ENCODE data around the gene NACAD.

Gene NACAD

DNA sequence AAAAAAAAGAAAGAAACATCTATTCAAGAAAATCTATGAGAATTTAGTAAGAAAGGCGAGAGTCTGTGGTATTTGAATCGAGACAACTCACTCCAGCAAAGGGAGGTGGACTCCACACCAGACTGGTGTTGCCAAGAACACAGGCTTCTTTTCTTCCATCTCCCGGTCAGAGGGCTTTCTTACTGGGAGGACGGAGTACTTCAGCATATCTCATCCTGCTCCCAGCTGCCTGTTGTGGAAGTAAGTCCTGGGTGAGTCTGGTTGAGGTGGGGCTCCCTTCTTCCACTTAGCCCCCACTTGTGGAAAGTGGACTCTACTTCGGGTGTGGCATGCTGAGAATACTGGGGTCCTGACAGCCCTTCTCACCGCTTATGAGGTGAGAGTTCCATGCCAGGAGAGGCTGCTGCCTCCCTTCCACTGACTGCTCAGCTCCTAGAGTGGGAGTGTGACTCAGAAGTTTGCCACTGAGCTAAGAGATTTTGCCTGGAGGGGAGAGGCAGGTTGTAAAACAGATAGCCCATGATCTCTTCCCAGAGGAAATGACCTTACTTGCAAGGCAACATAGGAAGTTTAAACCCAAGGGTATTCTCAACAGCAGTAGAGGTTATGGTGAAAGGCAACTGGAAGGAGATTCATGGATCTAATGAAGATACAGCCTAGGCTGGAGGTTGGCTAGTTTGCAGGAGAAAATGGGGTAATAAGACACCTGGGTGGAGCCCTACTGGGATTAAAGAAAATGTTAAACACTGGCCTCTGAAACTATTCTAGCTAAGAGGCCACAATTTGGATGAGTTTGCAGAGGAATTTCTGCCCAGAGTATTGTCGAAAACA, 3.5 kb upstream of the NACAD start:
- DNase-seq (ENCODE audit: low spot score): peak; percentile 14

DNA sequence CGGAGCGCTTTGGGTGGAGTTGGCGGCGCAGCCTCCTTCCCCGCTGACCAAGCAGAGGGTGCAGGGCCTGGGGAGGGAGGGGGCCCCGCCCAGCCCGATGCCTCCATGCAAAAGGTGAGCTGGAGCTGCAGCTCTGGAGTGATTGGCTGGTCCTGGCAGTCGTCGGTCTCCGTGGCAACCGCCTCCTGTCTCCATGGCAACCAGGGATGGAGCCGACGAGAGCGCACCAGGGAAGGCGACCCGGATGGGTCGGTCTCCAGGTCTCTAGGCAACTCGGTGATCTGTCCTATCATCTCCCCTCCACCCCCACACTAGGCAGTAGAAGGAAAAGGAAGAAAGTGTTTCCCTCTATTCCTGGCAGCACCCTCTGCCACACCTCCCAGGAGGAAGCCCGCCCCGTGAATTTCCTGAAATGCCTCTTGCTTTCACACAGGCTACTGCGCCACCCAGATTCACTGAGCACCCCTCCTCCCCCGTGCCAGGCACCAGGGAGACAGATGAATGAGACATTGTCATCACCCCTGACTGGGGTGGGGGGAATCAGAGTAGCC, 647 bp upstream of the NACAD start:
- DNase-seq (ENCODE audit: low spot score): peak; percentile 89

DNA sequence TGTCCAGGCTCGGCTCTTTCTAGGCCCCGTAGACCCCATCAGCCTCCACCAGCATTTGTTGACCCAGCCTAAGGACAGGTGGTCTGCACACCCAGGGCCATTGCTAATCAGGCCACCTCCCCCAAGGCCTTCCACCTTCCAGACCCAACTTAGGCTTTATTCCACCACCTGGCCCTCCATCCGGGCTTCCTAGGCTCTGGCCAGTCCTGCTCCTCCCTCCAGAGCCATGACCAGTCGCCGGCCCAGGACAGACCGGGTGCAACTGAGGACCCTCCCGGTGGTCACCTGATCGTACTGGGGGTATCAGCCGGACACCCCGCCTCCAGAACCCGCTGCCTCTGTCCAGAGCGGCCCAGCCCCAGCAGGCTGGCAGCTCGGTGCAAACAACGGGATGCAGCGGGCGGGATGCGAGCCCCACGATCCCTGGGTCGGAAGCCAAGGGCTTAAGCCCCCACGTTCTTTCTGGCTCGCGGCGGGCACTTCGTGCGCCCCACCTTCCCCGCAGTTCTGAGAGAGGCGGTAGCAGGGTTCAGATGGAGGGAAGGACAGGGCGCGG, 545 bp downstream of the NACAD start:
- DNase-seq (ENCODE audit: low spot score): no peak

DNA sequence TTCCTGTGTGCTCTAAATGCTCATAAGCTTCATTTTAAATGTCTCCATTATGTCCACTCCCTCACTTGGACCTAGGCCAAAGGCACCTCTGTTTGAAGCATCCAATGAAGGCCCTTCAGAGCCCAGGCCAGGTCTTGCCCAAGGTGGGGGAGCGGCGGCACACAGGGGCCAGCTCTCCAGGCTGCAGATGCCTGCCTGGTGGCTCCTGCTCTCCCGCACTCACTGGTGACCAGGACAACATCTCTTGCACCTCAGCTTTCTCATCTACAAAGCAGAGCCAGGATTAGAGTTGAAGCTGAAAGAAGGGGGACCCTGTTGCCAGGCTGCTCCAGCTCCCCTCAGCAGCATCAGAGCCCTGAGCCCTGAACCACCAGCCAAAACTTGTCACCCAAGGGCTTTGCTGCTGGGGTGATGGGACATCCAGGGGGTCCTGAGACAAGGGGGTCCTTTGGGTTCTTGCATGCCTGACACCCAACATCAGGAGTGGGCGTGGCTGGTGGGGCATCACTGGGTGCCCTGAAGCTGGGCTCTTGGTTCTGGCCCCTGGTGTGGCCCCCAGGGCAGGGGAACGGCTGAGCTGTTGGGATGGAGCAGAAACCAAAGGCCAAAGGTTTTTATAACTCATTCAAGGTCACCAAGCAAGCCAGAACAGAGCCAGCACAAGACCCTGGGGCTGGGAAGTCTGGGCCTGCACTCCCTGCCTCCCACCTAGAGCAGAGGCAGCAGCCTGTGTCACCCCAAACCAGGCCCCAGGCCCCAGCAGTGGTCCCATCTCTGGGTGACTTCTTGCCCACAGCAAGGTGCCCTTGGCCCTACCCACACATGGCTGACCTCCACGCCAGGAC, 1.2 kb downstream of the NACAD start:
- DNase-seq (ENCODE audit: low spot score): no peak

DNA sequence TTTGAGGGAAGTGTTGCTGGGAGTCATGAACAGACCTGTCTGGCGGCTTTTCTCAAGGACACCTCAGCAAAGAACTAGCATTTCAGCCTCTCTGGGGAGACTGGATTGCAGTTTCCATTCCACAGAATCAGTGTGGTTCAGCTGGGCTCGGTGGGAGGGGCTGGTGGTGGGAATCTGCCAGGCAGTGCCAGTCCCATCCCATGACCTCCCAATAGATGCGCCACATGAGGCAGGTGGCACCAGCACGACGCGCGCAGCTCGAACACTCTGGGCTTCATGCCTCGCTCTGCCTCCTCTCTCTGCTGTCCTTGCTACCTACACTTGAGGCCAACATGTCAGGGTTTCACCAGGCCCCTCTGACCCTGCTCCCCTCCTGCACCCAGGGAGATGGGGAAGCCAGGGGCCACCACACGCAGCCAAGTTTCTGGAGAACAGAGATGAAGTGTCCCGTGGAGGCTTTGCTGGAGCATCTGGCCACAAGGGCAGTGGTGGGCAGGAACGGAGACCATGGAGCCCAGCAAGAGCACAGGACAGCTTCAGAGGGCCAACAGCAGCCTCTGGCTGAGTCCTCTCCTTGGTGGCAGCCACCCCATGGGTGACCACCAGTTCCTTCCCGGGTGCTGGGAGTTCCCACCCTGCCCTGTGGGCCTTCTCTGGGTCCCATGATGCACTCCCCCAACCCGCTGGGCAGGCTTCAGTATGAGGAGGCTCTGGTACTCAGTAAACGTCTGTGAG, 2.3 kb downstream of the NACAD start:
- no peak for DNase-seq (ENCODE audit: low spot score)

DNA sequence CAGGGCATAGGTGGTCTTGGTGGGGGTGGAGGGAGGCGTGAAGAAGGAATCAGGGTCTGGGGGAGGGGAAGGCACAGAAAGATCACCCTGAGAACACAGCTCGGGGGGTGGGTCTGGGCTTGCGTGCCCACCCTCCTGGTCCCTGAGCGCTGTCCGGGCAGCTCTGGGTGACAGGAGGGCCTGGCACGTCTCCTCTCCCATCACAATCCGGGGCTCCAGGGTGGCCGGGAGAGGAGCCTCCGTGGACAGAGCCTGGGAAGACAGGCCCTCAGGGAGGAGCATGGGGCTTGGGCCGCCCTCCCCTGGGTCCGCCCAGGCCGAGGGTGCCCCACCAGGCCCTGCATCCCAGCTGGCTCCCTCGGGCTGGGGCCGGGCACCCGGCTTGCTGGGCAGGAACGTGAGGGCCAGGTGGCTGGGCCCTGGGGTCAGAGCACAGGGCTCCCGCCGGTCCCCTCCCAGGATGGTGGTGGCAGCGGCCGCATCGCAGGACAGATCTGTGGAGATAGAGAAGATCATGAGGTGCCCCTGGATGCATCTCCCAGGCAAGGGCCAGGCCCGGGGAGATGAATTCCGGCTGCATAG, 3.1 kb downstream of the NACAD start:
- no peak for DNase-seq (ENCODE audit: low spot score)

DNA sequence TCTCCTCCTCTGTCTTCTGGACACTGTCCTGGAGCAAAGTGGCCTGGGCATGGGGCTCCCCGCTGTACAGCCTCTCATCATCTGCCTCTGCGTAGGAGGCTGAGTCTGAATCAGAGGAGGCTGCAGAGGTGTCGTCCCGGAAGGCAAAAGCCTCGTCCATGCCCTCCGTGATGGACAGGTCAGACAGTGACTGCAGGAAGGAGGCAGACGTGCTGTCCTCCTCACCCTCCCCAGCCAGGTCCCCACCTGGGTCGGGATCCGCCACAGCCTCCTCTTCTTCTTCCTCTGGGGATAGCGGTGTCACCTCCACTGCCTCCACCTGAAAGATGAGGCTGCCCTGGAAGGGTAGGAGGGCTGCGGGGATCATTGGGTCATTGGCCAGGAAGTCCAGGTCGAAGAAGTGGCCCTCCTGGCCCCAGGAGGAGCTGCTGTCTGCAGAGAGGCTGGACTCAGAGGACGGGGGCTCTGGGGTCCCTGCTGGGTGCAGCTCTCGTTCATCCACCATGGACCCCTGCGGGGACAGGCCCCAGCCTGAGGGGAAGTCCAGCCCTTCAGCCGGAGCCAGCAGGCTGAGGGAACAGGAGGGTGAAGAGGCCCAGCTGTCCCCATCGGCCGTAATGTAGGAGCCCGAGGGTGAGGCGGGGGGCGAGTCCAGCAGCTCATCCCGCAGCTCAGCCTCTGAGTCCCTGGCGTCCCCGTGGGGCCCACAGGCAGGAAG, 3.7 kb downstream of the NACAD start:
- no peak for DNase-seq (ENCODE audit: low spot score)

DNA sequence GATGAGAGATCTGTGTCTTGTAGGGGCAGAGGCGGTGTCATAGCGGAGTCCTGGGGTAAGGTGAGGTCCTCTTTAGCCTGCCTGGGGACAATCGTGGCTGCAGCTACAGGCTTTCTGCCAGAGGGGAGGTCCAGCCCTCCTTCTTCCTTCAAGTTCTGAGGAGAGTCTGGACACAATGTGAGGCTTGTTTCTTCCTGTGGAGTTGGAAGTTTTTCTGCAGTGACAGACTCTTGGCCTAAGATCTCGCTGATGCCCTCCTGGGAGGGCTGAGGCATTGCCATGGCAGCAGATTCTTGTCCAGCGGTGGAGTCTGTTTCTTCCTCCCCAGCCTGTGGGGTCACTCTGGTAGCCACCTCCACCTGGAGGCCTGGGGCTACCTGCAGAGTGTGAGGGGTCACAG, 4.4 kb downstream of the NACAD start:
- no peak for DNase-seq (ENCODE audit: low spot score)

DNA sequence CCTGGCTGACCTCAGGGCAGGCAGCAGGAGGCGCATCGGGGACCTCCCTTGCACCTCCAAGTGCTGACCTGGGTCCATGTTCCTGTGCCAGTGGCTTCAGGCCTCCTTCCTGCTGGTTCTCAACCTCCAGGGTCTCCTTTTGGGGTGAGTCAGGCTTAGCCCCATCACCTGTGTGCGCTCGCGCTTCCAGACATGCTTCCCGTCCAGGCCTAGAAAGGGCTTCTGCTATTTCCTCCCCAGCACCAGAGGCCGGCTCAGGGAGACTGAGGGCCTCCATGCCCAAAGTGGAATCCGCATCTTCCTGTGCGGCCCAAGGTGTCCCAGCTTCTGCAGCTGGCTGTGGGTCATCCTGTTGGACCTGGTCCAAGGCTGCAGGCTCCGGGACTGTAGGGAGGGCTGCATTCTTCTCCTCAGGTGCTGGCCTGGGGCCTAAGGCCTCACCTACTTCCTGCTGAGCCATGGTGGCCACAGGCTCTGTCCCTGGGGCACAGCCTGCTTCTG, 5.9 kb downstream of the NACAD start:
- no peak for DNase-seq (ENCODE audit: low spot score)

DNA sequence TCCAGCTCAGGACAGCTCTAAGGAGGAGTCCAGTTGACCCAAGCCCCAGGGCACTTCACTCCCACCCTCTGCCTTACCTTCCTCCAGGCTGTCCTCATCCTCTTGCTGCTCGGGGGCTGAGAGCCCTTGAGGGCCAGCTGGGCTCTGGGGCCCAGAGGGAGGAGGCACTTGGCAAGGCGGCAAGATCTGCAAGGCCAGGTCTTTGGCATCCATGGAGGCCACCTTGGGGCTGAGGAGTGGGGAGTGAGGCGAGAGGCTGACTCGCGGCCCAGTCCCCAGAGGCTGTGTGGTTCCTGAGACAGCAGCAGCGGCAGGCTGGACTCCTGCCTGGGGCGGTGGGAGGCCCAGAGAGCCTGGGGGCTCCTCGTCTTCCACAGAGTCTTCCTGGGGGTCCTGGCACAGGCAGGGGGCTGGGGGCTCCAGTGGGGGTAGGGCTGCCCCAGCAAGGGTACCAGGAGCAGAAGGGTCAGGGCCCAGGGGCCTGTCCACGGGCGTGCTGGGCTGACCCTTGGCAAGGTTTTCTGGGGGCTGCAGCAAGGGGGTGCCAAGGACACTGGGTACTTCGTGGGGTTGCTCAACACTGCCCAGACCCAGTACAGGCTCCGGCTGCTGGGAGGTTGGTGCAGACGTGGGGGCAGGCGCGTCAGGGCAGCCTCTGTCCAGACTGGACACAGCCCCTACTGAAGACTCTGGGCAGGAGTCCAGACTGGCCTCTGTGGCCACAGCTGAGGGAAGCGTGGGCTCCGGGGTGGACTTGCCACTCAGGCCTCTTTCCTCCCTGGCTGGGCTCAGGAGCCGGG, 6.5 kb downstream of the NACAD start:
- DNase-seq (ENCODE audit: low spot score): no peak

DNA sequence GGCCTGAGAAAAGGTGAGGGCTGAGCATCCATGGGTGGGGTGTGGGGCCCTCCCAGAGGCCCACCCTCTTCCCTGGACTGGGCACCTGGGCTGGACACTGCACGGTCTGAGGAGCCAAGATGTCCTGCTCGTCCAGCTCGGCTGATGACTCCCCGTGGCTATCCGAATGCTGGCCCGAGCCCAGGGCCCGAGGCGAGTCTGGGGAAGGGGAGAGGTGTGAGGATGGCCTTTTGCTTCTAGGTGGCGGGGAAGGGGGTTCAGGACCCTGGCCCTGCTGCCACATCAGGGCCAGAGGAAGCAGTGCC, 7.1 kb downstream of the NACAD start:
- DNase-seq (ENCODE audit: low spot score): no peak

DNA sequence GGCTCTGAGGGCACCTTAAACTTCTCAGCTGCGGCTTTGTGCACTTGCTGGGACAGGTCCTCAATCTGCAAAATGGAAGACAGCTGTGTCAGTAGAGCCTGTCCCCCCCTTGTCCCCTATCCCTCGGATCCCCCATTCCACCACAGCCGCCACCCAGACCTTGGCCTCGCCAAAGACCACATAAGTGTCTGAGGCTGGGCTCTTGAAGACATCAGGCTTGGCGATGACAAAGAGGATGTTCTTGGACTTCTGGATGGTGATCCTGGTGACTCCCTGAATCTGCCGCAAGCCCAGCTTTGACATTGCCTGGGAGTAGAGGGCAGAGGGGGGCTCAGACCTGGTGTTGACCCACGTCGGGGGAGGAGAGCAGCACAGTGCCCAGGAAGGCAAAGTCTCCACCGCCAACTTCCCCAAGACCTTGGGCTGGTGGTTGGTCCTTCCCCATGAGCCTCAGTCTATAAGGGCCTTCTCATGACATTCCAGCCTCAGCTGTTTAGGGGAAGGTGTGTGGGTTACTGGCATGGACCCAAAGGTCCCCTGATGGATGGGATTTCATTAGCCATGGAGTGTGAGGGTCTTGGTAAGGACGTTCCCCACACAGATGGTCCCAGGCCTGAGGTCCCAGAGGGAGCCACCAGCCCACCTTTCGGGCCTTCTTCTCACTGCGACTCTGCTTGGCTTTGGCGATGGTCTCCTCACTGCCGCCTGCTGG, 7.7 kb downstream of the NACAD start:
- DNase-seq (ENCODE audit: low spot score): no peak

DNA sequence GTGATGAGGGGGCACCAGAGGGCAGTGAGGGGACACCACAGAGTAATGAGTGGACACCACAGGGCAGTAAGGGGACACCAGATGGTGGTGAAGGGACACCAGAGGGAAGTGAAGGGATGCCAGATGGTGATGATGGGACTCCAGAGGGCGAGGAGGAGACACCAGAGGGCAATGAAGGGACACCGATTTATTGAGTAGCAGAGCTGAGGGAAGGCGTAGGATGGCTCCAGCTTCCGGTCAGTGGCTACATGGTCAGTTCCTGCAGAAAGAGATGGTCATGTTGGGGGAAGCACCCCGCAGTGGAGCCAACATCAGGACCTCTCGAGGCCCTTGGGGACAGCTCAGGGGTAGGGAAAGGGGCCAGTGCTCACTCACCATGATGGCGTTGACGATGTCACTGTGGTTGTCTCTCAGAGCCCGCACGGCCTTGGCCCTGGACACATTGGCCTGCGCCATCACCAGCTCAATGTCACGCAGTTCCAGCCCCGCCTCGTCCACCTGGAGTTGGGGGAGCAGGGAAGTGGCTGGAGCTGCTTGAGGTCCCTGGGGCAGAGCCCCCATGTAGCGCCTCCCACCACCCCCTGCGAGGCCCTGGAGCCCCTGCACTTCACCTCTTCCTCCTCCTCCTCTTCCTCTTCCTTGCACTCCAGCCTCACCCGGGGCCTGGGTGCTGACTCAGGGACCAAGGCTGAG, 8.4 kb downstream of the NACAD start:
- DNase-seq (ENCODE audit: low spot score): peak; percentile 24

DNA sequence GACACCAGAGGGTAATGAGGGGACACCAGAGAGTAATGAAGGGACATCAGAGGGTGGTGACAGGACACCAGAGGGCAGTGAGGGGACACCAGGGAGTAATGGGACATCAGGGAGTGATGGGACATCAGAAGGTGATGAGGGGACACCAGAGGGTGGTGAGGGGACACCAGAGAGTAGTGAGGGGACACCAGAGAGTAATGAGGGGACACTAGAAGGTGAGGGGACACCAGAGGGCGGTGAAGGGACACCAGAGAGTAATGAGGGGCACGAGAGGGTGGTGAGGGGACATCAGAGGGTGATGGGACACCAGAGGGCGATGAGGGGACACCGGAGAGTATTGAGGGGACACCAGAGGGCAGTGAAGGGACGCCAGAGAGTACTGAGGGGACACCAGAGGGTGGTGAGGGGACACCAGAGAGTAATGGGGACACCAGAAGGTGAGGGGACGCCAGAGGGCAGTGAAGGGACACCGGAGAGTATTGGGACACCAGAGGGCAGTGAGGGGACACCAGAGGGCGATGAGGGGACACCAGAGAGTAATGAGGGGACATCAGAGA, 10.6 kb downstream of the NACAD start:
- no peak for DNase-seq (ENCODE audit: low spot score)

DNA sequence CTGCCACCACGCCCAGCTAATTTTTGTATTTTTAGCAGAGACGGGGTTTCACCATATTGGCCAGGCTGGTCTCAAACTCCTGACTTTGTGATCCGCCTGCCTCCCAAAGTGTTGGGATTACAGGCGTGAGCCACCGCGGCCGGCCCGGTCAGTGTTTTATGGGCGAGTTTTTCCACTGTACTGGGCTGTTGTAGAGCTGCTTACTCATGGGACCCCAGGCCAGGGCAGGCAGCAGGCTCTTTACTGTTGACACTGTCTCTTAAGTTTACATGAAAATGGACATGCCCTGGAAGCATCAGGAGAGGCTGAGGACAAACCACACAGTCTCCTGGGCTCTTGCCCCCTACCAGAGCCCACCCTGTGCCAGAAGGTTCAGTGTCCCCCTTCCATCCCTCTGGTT, 11.2 kb downstream of the NACAD start:
- DNase-seq (ENCODE audit: low spot score): no peak

DNA sequence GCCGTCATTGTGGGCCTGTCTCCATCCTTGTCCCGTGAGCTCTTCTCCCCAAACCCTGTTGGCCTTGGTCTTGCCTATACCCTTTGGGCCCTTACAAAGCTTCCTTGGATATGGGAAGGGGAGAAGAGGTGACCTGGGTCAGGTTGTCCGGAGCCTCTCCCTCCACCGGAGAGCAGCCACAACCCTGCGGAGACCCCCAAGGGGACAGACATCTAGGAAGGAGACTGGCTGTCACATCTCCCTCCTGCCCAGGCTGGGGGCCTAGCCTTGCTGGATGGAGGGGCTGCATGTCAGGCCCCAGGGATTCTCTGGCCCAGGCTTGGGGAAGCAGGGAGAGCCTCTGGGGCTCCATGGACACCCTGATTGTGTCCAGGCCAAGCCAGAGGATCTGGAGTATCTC, 11.8 kb downstream of the NACAD start:
- no peak for DNase-seq (ENCODE audit: low spot score)

DNA sequence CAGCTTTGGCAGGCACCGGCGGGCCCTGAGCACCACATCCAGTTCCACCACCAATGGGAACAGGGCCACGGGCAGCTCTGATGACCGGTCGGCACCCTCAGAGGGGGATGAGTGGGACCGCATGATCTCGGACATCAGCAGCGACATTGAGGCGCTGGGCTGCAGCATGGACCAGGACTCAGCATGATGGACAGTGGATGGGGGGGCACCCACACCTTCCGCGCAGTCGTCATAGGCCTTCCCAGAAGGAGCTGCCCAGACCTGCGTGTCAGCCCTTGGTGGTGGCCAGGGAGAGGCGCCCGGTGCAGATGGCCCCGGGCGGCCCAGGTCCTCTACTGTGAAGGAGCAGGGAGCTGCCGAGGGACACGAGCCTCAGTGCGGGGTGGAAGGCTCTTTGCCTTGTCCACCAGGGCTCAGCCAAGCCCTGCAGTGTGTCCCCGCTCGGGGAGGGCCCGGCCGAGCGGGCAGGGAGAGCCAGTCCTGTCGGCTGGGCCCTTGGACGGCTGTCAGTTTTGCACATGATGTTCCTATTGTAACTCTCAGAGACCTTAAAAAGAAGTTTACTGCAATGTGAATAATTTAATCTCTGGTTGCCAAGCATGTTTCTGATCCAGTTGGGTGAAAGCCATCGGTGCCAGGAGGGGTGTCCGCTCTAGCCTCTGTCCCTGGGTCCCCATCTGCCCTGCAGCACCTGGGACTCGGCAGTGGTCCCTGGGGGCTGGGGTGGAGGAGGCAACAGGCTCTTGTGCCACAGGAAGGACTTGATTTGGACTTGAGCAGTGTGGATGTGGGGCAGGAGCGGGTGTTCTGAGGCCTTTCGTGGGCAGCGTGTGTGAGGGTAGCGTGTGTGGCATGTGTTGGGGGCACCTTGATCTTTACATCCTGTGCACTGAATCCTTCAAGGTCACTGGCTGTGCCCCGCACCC, 12.6 kb downstream of the NACAD start:
- peak; percentile 26 for DNase-seq (ENCODE audit: low spot score)

DNA sequence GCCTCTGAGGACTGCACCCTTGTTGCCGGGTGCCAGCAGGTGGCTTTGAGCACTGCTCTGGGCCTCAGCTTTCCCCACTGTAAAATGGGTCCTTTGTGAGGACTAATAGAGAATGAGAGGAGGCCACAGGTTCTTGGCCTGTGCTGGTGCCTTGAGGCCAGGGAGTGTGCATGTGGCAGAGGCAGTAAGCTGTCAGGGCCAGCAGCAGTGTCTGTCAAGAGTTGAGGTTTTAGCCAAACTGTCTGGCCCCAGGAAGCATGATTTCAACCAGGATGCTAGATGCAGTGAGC, 13.5 kb downstream of the NACAD start:
- DNase-seq (ENCODE audit: low spot score): no peak
